HG03439 (cell line): ENCODE results near the gene ASB3.
"Not testable (repeated sequence)": the region's sequence is repeated elsewhere in the genome, so short reads cannot be mapped to it uniquely, and the experiment has no call there.

Source experiments
- ATAC-seq: cut with Tn5 transposase; IDR thresholded peaks from one replicate; pipeline ENCODE4 v1.9.1; 2021; ENCODE audit warnings: mild to moderate bottlenecking, moderate library complexity; ENCODE audit not compliant: unreplicated experiment

Gene ASB3

GRCh38 chr2:53658474-53658873, 128.3 kb downstream of the ASB3 start:
- ATAC-seq = not testable (repeated sequence)

GRCh38 chr2:53655256-53655655, 131.5 kb downstream of the ASB3 start:
- no peak for ATAC-seq

- no peak for ATAC-seq
These were observed 132.4 kb downstream of the ASB3 start for GRCh38 chr2:53654396-53654795.

GRCh38 chr2:53652131-53652530, 134.6 kb downstream of the ASB3 start:
- ATAC-seq = no peak

- no peak for ATAC-seq
These were observed 140.0 kb downstream of the ASB3 start for GRCh38 chr2:53646788-53647187.

GRCh38 chr2:53641290-53641689, 145.5 kb downstream of the ASB3 start:
- ATAC-seq = no peak

GRCh38 chr2:53640466-53640865, 146.3 kb downstream of the ASB3 start:
- ATAC-seq = no peak

- ATAC-seq = no peak
These were observed 150.2 kb downstream of the ASB3 start for GRCh38 chr2:53636596-53636995.

DNA sequence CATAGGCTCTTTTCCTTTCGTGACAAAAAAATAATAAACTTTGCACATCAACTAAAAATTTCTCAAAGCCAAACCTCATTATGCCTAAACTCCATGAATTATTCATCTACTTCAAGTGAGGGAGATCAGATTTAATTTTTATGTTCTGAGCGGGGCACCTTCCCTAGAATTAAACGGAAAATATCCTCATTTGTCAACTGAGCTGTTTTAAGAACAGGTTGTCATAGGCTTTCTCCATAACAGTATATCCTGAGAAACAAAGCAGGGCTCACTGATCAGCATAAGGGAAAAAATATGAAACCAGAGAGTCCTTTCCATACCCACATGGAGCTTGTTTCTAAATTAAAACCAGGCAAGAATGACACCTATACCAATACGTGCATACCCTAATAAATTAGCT, 150.6 kb downstream of the ASB3 start:
- ATAC-seq = no peak

DNA sequence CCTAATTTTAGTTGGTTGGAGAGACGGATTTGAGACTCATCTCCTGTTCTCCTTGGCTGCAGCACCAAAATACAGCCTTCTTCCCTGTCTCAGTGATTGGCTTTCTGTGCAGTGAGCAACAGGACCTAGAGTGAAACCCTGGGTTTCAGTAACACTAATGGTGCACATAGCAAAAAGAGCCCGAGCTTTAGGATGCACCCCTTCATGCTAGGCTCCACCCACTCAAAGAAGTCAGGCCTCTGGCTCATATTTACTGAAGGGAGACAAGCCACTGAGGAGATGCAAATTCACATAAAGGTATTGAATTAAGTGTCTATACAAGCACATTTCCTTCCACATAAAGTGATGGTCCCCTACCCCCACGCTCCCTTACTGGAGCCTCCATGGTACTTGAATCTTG, 151.1 kb downstream of the ASB3 start:
- ATAC-seq = no peak

GRCh38 chr2:53633441-53633840, 153.3 kb downstream of the ASB3 start:
- no peak for ATAC-seq

DNA sequence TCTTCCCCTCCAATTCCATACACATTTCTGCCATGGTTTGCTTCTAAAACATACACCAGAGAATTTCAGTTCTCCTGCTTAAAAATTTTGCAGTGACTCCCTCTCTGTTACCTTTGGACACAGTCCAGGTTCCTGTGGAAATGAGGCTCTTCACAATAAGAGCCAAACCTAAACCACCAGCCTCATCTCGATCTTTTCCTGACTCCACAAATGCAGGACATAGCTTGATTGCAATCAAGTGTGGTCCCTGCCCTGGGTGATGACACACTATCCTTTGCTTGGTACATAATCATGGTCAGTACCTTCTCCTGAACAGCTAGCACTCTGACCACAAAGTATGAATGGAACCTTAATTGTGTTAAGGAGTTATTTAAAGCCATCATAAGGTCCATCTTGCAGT, 154.0 kb downstream of the ASB3 start:
- ATAC-seq = no peak

DNA sequence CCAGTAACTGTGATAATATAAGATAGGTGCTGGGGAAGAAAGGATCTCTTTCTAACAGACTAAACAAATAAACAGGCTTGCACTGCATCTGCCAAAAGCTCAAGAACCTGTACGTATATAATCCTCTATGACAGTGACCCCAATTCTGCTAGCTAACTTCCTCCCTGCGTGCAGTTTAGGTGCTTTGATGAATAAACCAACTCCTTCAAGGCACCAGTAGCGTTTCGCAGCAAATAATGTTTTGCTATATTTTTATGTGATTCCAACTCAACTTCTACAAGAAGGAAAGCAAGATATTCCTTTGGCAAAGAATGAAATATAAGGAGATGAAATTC, 154.7 kb downstream of the ASB3 start:
- no peak for ATAC-seq

GRCh38 chr2:53631313-53632125, 155.2 kb downstream of the ASB3 start:
- ATAC-seq = no peak

DNA sequence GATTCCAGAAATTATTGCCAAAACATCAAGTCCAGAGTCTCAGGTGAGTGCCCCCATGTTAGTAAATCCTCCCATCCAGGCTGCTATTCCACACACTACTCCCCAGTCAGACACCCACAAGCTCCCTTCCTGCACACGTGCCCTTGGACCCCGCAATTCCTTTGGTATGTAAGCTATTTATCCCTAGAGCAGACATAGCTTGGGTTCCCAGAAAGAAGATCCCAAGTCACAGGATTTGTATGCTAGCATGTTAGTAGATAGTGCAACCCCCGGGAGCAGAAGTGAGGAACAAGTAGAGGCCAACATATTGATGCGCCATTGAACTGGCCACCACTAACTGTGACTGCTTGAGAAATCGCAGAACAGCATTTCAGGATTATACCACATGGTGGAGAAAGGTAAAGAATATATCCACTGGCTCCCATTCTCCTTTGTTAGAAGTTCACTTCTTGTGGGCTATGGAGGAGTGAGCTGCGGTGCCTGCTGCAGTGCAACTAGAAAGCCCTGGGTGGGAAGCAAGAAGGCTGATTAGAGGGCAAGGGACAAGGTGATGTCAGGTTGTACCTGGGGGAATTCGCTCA, 156.6 kb downstream of the ASB3 start:
- ATAC-seq = no peak

- ATAC-seq = no peak
These were observed 157.3 kb downstream of the ASB3 start for GRCh38 chr2:53629501-53629900.

DNA sequence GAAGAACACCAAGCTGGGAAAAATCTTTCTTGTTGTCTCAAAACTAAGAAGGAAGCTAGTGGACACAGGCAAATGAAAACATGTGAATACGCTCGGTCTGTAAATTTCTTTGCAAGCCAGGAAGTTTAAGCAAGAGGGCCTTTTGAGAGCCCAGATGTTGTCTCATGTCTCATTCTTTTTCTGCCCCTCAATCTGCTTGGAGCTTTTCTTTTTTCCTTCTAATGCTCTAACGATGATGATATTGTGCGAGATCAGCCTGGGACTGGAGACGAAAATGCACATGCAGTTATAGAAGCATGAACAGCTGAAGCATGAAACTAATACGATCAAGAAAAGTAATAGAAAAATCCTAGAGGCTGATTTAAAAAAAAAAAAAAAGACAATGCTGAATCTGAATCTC, 157.8 kb downstream of the ASB3 start:
- ATAC-seq = no peak

DNA sequence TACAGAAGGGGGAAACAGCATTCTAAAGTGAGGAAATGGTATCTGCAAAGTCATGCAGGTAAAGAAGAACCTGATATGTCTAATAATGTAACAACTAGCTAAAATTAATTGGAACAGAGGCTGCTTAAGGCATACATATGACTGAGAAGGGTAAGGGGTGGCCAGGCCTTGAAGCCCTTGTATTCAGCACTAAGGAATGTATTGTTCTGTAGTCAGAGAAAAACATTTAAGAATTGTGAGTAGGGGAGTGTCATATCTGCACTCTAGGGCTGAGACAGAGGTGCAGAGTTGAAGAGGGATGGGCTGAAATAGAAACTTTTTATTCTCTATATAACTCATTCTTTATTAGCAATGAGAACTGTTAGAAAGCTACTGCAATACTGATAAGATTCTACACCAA, 164.6 kb downstream of the ASB3 start:
- no peak for ATAC-seq

- ATAC-seq = no peak
These were observed 165.8 kb downstream of the ASB3 start for GRCh38 chr2:53620981-53621380.
